HepG2 (cell line): ENCODE data around the gene NEU1. TPM values are rescaled to one million over a fixed set of nuclear protein-coding genes. Genes with fewer than 3 reads are reported as not detected.

Experiments
- ATAC-seq: fragments of 200-7000 bp; cut with Tn5 transposase; 3 replicates; pipeline ENCODE4 v1.9.1; 2020; ENCODE audit warnings: mild to moderate bottlenecking, moderate library complexity
- BruUV-seq: library from RNA; stranded (reverse); fragments of 400-500 nt; replicated peaks from 2 replicates; lab custom pipeline; 2021; lab: Mats Ljungman, UMichigan
- CTCF ChIA-PET: fragments of 300-600 bp; formaldehyde crosslinking; extraction: SDS; loops from one replicate; lab custom pipeline; 2021; ENCODE audit warnings: low total read pairs, inconsistent platforms, low intra/inter-chr PET ratio; lab: Yijun Ruan, JAX
- POLR2A ChIA-PET: fragments of 350-600 bp; sonication (Branson Sonifier 250); formaldehyde crosslinking; loops from one replicate; lab custom pipeline; 2020; ENCODE audit warnings: antibody characterized with exemption, inconsistent platforms; lab: Yijun Ruan, JAX
- DNase-seq: peaks from one replicate; pipeline ENCODE4 v3.0.0-alpha.2; 2015; ENCODE audit warnings: low spot score
- FAIRE-seq: peaks from 3 replicates; lab custom pipeline; 2011; peaks lifted over from hg19 to GRCh38; lab: Jason Lieb, UNC
- H2AFZ ChIP-seq: one replicate; pipeline ENCODE4 v1.6.1; 2011; ENCODE audit warnings: low read length, inconsistent platforms
- H3K27ac ChIP-seq: fragments of 300-600 bp; 3 replicates; pipeline ENCODE4 v1.8.0; 2011; ENCODE audit warnings: mixed run types, mild to moderate bottlenecking, mixed read lengths, low read length, inconsistent platforms; ENCODE audit not compliant: insufficient read depth; ENCODE audit errors: extremely low read length
- H3K27me3 ChIP-seq, 2 experiments: fragments of 200-600 bp in 1 of 2; 2 replicates in 1 of 2; 3 replicates in 1 of 2; pipeline versions ENCODE4 v1.6.0 to v1.8.0; 2011; ENCODE audit warnings: low read length in 2 of 2, mild to moderate bottlenecking in 2 of 2, moderate library complexity in 2 of 2, inconsistent platforms in 1 of 2; ENCODE audit not compliant: insufficient read depth in 2 of 2, control insufficient read depth in 1 of 2
- H3K36me3 ChIP-seq, 2 experiments: fragments of 200-600 bp in 1 of 2; replicated peaks in 1 of 2; 2 replicates in 1 of 2; 3 replicates in 1 of 2; pipeline versions ENCODE4 v1.5.1 to v1.8.0; 2011; ENCODE audit warnings: low read length in 2 of 2, inconsistent platforms in 1 of 2; ENCODE audit not compliant: insufficient read depth in 2 of 2, control insufficient read depth in 1 of 2
- H3K4me1 ChIP-seq: 2 replicates; pipeline ENCODE4 v1.5.1; 2012; ENCODE audit warnings: low read length, inconsistent platforms; ENCODE audit not compliant: insufficient read depth
- H3K4me2 ChIP-seq: 2 replicates; pipeline ENCODE4 v1.6.0; 2011; ENCODE audit warnings: low read depth, low read length, inconsistent platforms
- H3K4me3 ChIP-seq, 3 experiments: fragments of 200-600 bp in 1 of 3; sonication (generic), shearing (Covaris generic) in 1 of 3; replicated peaks in 1 of 3; 2 replicates each; pipeline ENCODE4 v1.5.1; 2011 to 2016; ENCODE audit warnings: low read length in 3 of 3, inconsistent platforms in 2 of 3, low read depth in 2 of 3, mild to moderate bottlenecking in 2 of 3, control low read depth in 1 of 3, mixed read lengths in 1 of 3; ENCODE audit not compliant: insufficient read depth in 1 of 3
- H3K79me2 ChIP-seq: one replicate; pipeline ENCODE4 v1.6.1; 2011; ENCODE audit warnings: low read length, inconsistent platforms; ENCODE audit not compliant: insufficient read depth
- H3K9ac ChIP-seq: 2 replicates; pipeline ENCODE4 v1.6.0; 2011; ENCODE audit warnings: mild to moderate bottlenecking, low read depth, low read length, inconsistent platforms; ENCODE audit not compliant: insufficient read depth
- H3K9me3 ChIP-seq: 2 replicates; pipeline ENCODE4 v1.5.1; 2012; ENCODE audit warnings: mild to moderate bottlenecking, low read length
- H4K20me1 ChIP-seq: 2 replicates; pipeline ENCODE4 v1.6.0; 2011; ENCODE audit warnings: inconsistent platforms, mild to moderate bottlenecking, low read length, moderate library complexity; ENCODE audit not compliant: insufficient read depth
- AKAP8 ChIP-seq: sonication (generic); formaldehyde crosslinking; IDR thresholded peaks from 2 replicates; pipeline ENCODE4 v1.5.1; 2020; ENCODE audit warnings: mild to moderate bottlenecking, missing genetic modification reagents
- EEA1 ChIP-seq: sonication (generic); formaldehyde crosslinking; IDR thresholded peaks from 2 replicates; pipeline ENCODE4 v1.5.1; 2020; ENCODE audit warnings: mild to moderate bottlenecking, missing genetic modification reagents, borderline replicate concordance
- GATAD2A ChIP-seq: IDR thresholded peaks from 2 replicates; pipeline ENCODE4 v1.6.1; 2016
- HDAC1 ChIP-seq: sonication (generic); formaldehyde crosslinking; IDR thresholded peaks from 2 replicates; pipeline ENCODE4 v1.5.1; 2020; ENCODE audit warnings: mild to moderate bottlenecking, missing genetic modification reagents
- HMG20B ChIP-seq: conservative IDR thresholded peaks from 2 replicates; pipeline ENCODE4 v1.6.1; 2016; ENCODE audit warnings: missing genetic modification reagents, missing compliant biosample characterization
- KMT2A ChIP-seq: sonication (generic); formaldehyde crosslinking; IDR thresholded peaks from 2 replicates; pipeline ENCODE4 v1.4.0; 2020; ENCODE audit warnings: missing genetic modification reagents
- MXD4 ChIP-seq: IDR thresholded peaks from 2 replicates; pipeline ENCODE4 v1.6.1; 2016; ENCODE audit warnings: mild to moderate bottlenecking, missing biosample characterization, missing genetic modification reagents
- NCOR1 ChIP-seq: fragments of 200-600 bp; sonication (generic); IDR thresholded peaks from 2 replicates; pipeline ENCODE4 v1.7.0; 2017; ENCODE audit warnings: antibody characterized with exemption, low read length, borderline replicate concordance
- NONO ChIP-seq, 2 experiments: fragments of 450-650 bp in 1 of 2; sonication (generic) in 1 of 2; formaldehyde crosslinking in 1 of 2; IDR thresholded peaks in 1 of 2; conservative IDR thresholded peaks in 1 of 2; 2 replicates each; pipeline versions ENCODE4 v1.6.1 to v1.8.0; 2017 to 2022; ENCODE audit warnings: mild to moderate bottlenecking in 1 of 2, missing genetic modification reagents in 1 of 2, moderate library complexity in 1 of 2
- PHF21A ChIP-seq: sonication (generic); formaldehyde crosslinking; IDR thresholded peaks from 2 replicates; pipeline ENCODE4 v1.5.0; 2020; ENCODE audit warnings: mild to moderate bottlenecking, missing genetic modification reagents
- POLR2G ChIP-seq: fragments of 200-400 bp; formaldehyde crosslinking; IDR thresholded peaks from 2 replicates; pipeline ENCODE4 v1.6.1; 2018; ENCODE audit warnings: mild to moderate bottlenecking, low read depth, low read length, moderate library complexity
- REL ChIP-seq: sonication (generic); formaldehyde crosslinking; conservative IDR thresholded peaks from 2 replicates; pipeline ENCODE4 v1.8.0; 2022; ENCODE audit warnings: mild to moderate bottlenecking, missing genetic modification reagents, moderate library complexity
- RELA ChIP-seq: sonication (generic); formaldehyde crosslinking; IDR thresholded peaks from 2 replicates; pipeline ENCODE4 v1.4.0; 2020; ENCODE audit warnings: missing genetic modification reagents
- SALL1 ChIP-seq: sonication (generic); formaldehyde crosslinking; IDR thresholded peaks from 2 replicates; pipeline ENCODE4 v1.8.0; 2022; ENCODE audit warnings: mild to moderate bottlenecking, missing genetic modification reagents
- SAP130 ChIP-seq: IDR thresholded peaks from 2 replicates; pipeline ENCODE4 v1.6.1; 2016; ENCODE audit warnings: low read depth
- SIN3A ChIP-seq: IDR thresholded peaks from 2 replicates; pipeline ENCODE4 v1.6.1; 2011; ENCODE audit warnings: low read depth, mild to moderate bottlenecking, control low read depth, low read length, borderline replicate concordance
- SIN3B ChIP-seq: fragments of 150-350 bp; IDR thresholded peaks from 2 replicates; pipeline ENCODE4 v1.6.1; 2014; ENCODE audit warnings: low read length
- TBX2 ChIP-seq: sonication (generic); formaldehyde crosslinking; IDR thresholded peaks from 2 replicates; pipeline ENCODE4 v1.5.0; 2020; ENCODE audit warnings: missing genetic modification reagents, mild to moderate bottlenecking, borderline replicate concordance
- ZC3H13 ChIP-seq: sonication (generic); formaldehyde crosslinking; IDR thresholded peaks from 2 replicates; pipeline ENCODE4 v1.8.1; 2023; ENCODE audit warnings: mild to moderate bottlenecking, missing genetic modification reagents, moderate library complexity
- ZFP36L2 ChIP-seq: sonication (generic); formaldehyde crosslinking; IDR thresholded peaks from 2 replicates; pipeline ENCODE4 v1.4.0; 2020; ENCODE audit warnings: missing genetic modification reagents
- ZNF235 ChIP-seq: sonication (generic); formaldehyde crosslinking; IDR thresholded peaks from 2 replicates; pipeline ENCODE4 v1.8.1; 2023; ENCODE audit warnings: mild to moderate bottlenecking, missing genetic modification reagents, borderline replicate concordance
- ZNF331 ChIP-seq: sonication (generic); formaldehyde crosslinking; IDR thresholded peaks from 2 replicates; pipeline ENCODE4 v1.4.0; 2020; ENCODE audit warnings: missing genetic modification reagents
- ZNF460 ChIP-seq: sonication (generic); formaldehyde crosslinking; IDR thresholded peaks from 2 replicates; pipeline ENCODE4 v1.5.1; 2020; ENCODE audit warnings: missing genetic modification reagents, mild to moderate bottlenecking, borderline replicate concordance
- ZNF629 ChIP-seq: sonication (generic); formaldehyde crosslinking; conservative IDR thresholded peaks from 2 replicates; pipeline ENCODE4 v1.5.0; 2020; ENCODE audit warnings: missing genetic modification reagents
- WGBS: methylation state at CpG from one replicate; pipeline ENCODE4 v1.1.6; 2017; ENCODE audit warnings: low lambda C conversion rate; 5-methylcytosine and 5-hydroxymethylcytosine counted together
- in situ Hi-C: cut with HindIII; loops from 2 replicates; pipeline ENCODE4 v1.10.0; 2017; ENCODE audit warnings: low pct_unique_long_range_greater_than_20kb; ENCODE audit not compliant: extremely low pct_ligation_motif_present
- intact Hi-C: fragments of 100-400 bp; cut with micrococcal nuclease; formaldehyde crosslinking; loops from one replicate; pipeline ENCODE4 v1.10.0; 2022; ENCODE audit not compliant: unreplicated experiment
- polyA plus RNA-seq, 8 experiments: library from polyadenylated mRNA; depleted of rRNA in 3 of 8; stranded (reverse) in 7 of 8; unstranded in 1 of 8; fragments of >200 nt; fragmentation: Illumina TruSeq in 4 of 8; extraction: Trizol in 4 of 8; gene quantifications; 2 replicates each; pipeline versions ENCODE4 v1.2.1 to v1.2.3, GENCODE V29; 2011 to 2016; ENCODE audit warnings: low read depth in 4 of 8, missing spikeins in 1 of 8, mixed read lengths in 1 of 8; ENCODE audit not compliant: insufficient read depth in 1 of 8
- total RNA-seq, 5 experiments: library from RNA; depleted of rRNA; stranded (reverse); fragments of >200 nt; fragmentation: Illumina TruSeq; extraction: Trizol; gene quantifications; 2 replicates each; pipeline ENCODE4 v1.2.3, GENCODE V29; 2016; ENCODE audit warnings: low read depth in 1 of 5
- TF ChIP-seq, protein P1 (sequence below): sonication (generic); formaldehyde crosslinking; IDR thresholded peaks from 2 replicates; pipeline ENCODE4 v1.4.0; 2020; ENCODE audit warnings: missing genetic modification reagents
- TF ChIP-seq, protein P2 (sequence below): sonication (generic); formaldehyde crosslinking; IDR thresholded peaks from 2 replicates; pipeline ENCODE4 v1.4.0; 2020; ENCODE audit warnings: mild to moderate bottlenecking, missing genetic modification reagents

Gene NEU1
- total and polyA plus RNA-seq, 2 of the 13 experiments (the other 11 are each of a cell fraction or from before 2014, with no cell fraction given), result 215 to 297 TPM

GRCh38 chr6:31836047-31836473, 26.6 kb downstream of the NEU1 start:
- Histone ChIP-seq H2AFZ (no peak overlapping the region), H3K27ac (peak overlapping the region; percentile 93), H3K27me3 (peaks cover 0 to 2% of the 10 kb centered on the region in 2 experiments; a peak in 1 of 5 replicates), H3K36me3 (peaks cover 12 to 33% of the 10 kb centered on the region in 2 experiments), H3K9ac (peak overlapping the region; percentile 98), H3K4me3 (peak overlapping the region; percentile 75 to 98 (median 93)), H4K20me1 (peaks cover 43% of the 10 kb centered on the region), H3K9me3 (no peaks in the 10 kb centered on the region), H3K79me2 (peaks cover 48% of the 10 kb centered on the region), H3K4me1 (peaks cover 52% of the 10 kb centered on the region), H3K4me2 (peak overlapping the region; percentile 84)
- intact Hi-C loops (loop anchor here (10.0 kb wide), 1 partner anchor 119 kb away; the partner anchor contains the start of genes NELFE and SKIC2), in situ Hi-C loops (no loop called here)
- ATAC-seq (no peak), DNase-seq (no peak), FAIRE-seq (no peak)
- no TSS peak for BruUV-seq
- POLR2A ChIA-PET, result interaction anchor here (0.7 to 15.7 kb wide), 26 partner anchors 8 to 184 kb away, joined by 3 to 264 read pairs (median 5); partner anchors contain the start of genes ABHD16A, APOM, CFB and CLIC1
- CTCF ChIA-PET, result no interaction called here
- 2% methylated on average over 14 of the region's 14 CpGs for WGBS
- TF ChIP-seq ZNF629 (CRISPR knock-in tag) (0 out of 2 replicates have a peak, but pooled peaks have one; percentile 8), REL (CRISPR knock-in tag) (no peak), ZNF331 (CRISPR knock-in tag) (no peak), SIN3B (no peak), HDAC1 (CRISPR knock-in tag) (peak; percentile 38; the same call in 1 of the 2 replicates), ZC3H13 (0 out of 2 replicates have a peak, but pooled peaks have one; percentile 54), RELA (CRISPR knock-in tag) (no peak), MXD4 (CRISPR knock-in tag) (no peak), SALL1 (peak; percentile 19; the same call in 1 of the 2 replicates), EEA1 (peak; percentile 28; the same call in 1 of the 2 replicates), KMT2A (peak; percentile 23; the same call in 1 of the 2 replicates), PHF21A (CRISPR knock-in tag) (peak; percentile 49; the same call in 1 of the 2 replicates), AKAP8 (CRISPR knock-in tag) (0 out of 2 replicates have a peak, but pooled peaks have one; percentile 40), SAP130 (CRISPR knock-in tag) (peak; percentile 53; the same call in 1 of the 2 replicates), POLR2G (peak; percentile 62; the same call in 1 of the 2 replicates), ZFP36L2 (CRISPR knock-in tag) (no peak), ZNF235 (CRISPR knock-in tag) (no peak), NCOR1 (0 out of 2 replicates have a peak, but pooled peaks have one; percentile 4), GATAD2A (no peak), SIN3A (peak; percentile 52; the same call in 1 of the 2 replicates), ZNF460 (peak; percentile 81), NONO (IDR thresholded peaks at IDR 0.05) (no peak), NONO (CRISPR knock-in tag; conservative IDR thresholded peaks at IDR 0.05) (0 out of 2 replicates have a peak, but pooled peaks have one; percentile 28), TBX2 (CRISPR knock-in tag) (no peak), HMG20B (CRISPR knock-in tag) (no peak)
- TF ChIP-seq, protein P1, sequence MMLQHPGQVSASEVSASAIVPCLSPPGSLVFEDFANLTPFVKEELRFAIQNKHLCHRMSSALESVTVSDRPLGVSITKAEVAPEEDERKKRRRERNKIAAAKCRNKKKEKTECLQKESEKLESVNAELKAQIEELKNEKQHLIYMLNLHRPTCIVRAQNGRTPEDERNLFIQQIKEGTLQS (CRISPR knock-in tag), result no peak
- TF ChIP-seq, protein P2, sequence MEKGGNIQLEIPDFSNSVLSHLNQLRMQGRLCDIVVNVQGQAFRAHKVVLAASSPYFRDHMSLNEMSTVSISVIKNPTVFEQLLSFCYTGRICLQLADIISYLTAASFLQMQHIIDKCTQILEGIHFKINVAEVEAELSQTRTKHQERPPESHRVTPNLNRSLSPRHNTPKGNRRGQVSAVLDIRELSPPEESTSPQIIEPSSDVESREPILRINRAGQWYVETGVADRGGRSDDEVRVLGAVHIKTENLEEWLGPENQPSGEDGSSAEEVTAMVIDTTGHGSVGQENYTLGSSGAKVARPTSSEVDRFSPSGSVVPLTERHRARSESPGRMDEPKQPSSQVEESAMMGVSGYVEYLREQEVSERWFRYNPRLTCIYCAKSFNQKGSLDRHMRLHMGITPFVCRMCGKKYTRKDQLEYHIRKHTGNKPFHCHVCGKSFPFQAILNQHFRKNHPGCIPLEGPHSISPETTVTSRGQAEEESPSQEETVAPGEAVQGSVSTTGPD (CRISPR knock-in tag), result no peak
